Measurements from ENCODE around the gene AFF3.

The AFF3 gene

GRCh38 chr2:99841749-99842148, 300.6 kb downstream of the AFF3 start:
- FAIRE-seq = peak; percentile 74
- peak; percentile 84 for DNase-seq (ENCODE audit: low spot score)

- DNase-seq (ENCODE audit: low spot score) (no peak), FAIRE-seq (no peak)
Observed at GRCh38 chr2:99840831-99841230, 301.6 kb downstream of the AFF3 start.

- DNase-seq (ENCODE audit: low spot score) (no peak), FAIRE-seq (no peak)
Observed at GRCh38 chr2:99836690-99837605, 305.4 kb downstream of the AFF3 start.

GRCh38 chr2:99834426-99834825, 308.0 kb downstream of the AFF3 start:
- DNase-seq (ENCODE audit: low spot score) = no peak
- no peak for FAIRE-seq

- DNase-seq (ENCODE audit: low spot score) (no peak), FAIRE-seq (no peak)
Observed at GRCh38 chr2:99833586-99834201, 308.7 kb downstream of the AFF3 start.

- DNase-seq (ENCODE audit: low spot score) = no peak
- FAIRE-seq = no peak
Observed at GRCh38 chr2:99832926-99833325, 309.5 kb downstream of the AFF3 start.

GRCh38 chr2:99831772-99832171, 310.6 kb downstream of the AFF3 start:
- DNase-seq (ENCODE audit: low spot score) = no peak
- FAIRE-seq = no peak

GRCh38 chr2:99827296-99827999, 314.9 kb downstream of the AFF3 start:
- DNase-seq (ENCODE audit: low spot score) (no peak), FAIRE-seq (no peak)

- no peak for FAIRE-seq
Observed at GRCh38 chr2:99825630-99826029, 316.8 kb downstream of the AFF3 start.

GRCh38 chr2:99824758-99825157, 317.6 kb downstream of the AFF3 start:
- no peak for DNase-seq (ENCODE audit: low spot score)
- FAIRE-seq = no peak

More at GRCh38 chr2:99825630-99826029, 316.8 kb downstream of the AFF3 start:
- no peak for DNase-seq (ENCODE audit: low spot score)

- no peak for DNase-seq (ENCODE audit: low spot score)
- no peak for FAIRE-seq
Observed at GRCh38 chr2:99822474-99823207, 319.7 kb downstream of the AFF3 start.

GRCh38 chr2:99821984-99822383, 320.4 kb downstream of the AFF3 start:
- FAIRE-seq = no peak
- no peak for DNase-seq (ENCODE audit: low spot score)

- DNase-seq (ENCODE audit: low spot score) (peak; percentile 91), FAIRE-seq (peak; percentile 90)
Observed at GRCh38 chr2:99821572-99821971, 320.8 kb downstream of the AFF3 start.

- no peak for DNase-seq (ENCODE audit: low spot score)
- no peak for FAIRE-seq
Observed at GRCh38 chr2:99821039-99821438, 321.4 kb downstream of the AFF3 start.

GRCh38 chr2:99819766-99820165, 322.6 kb downstream of the AFF3 start:
- DNase-seq (ENCODE audit: low spot score) (peak; percentile 94), FAIRE-seq (peak; percentile 95)

- no peak for DNase-seq (ENCODE audit: low spot score)
Observed at GRCh38 chr2:99818842-99819241, 323.5 kb downstream of the AFF3 start.

GRCh38 chr2:99816908-99817307, 325.5 kb downstream of the AFF3 start:
- no peak for DNase-seq (ENCODE audit: low spot score)
- no peak for FAIRE-seq

More at GRCh38 chr2:99818842-99819241, 323.5 kb downstream of the AFF3 start:
- FAIRE-seq = peak; percentile 71

GRCh38 chr2:99812426-99812825, 330.0 kb downstream of the AFF3 start:
- FAIRE-seq = no peak
- DNase-seq (ENCODE audit: low spot score) = no peak

- DNase-seq (ENCODE audit: low spot score) = peak; percentile 77
- FAIRE-seq = peak; percentile 87
Observed at GRCh38 chr2:99811544-99811943, 330.8 kb downstream of the AFF3 start.

- DNase-seq (ENCODE audit: low spot score) (no peak), FAIRE-seq (no peak)
Observed at GRCh38 chr2:99810225-99810624, 332.2 kb downstream of the AFF3 start.

- FAIRE-seq (no peak), DNase-seq (ENCODE audit: low spot score) (no peak)
Observed at GRCh38 chr2:99809259-99809900, 333.0 kb downstream of the AFF3 start.
